HEK293 (cell line): ENCODE results near the gene BTG2.

Experiments used
- CTCF ChIA-PET: fragments of 350-600 bp; formaldehyde crosslinking; extraction: SDS; loops from one replicate; lab custom pipeline; 2021; ENCODE audit warnings: antibody characterized with exemption; lab: Yijun Ruan, JAX
- POLR2A ChIA-PET: fragments of 300-600 bp; formaldehyde crosslinking; extraction: SDS; loops from one replicate; lab custom pipeline; 2020; ENCODE audit warnings: antibody characterized with exemption, inconsistent platforms; lab: Yijun Ruan, JAX
- H3K27ac ChIP-seq: fragments of 200-500 bp; sonication (Bioruptor generic); 2 replicates; pipeline ENCODE4 v1.5.1; 2014; ENCODE audit warnings: low read depth, low read length, control low read depth, inconsistent platforms; ENCODE audit errors: extremely low read depth
- H3K36me3 ChIP-seq, 2 experiments: fragments of 200-500 bp in 1 of 2; sonication (Bioruptor generic) in 1 of 2; 1 replicate in 1 of 2; 2 replicates in 1 of 2; pipeline ENCODE4 v1.5.1; 2014 to 2017; ENCODE audit warnings: inconsistent platforms in 2 of 2, low read length in 2 of 2; ENCODE audit not compliant: control insufficient read depth in 2 of 2, insufficient read depth in 1 of 2
- H3K4me1 ChIP-seq: fragments of 200-500 bp; sonication (Bioruptor generic); 2 replicates; pipeline ENCODE4 v1.5.1; 2014; ENCODE audit warnings: mild to moderate bottlenecking, low read length, inconsistent platforms; ENCODE audit not compliant: control insufficient read depth, insufficient read depth
- H3K4me3 ChIP-seq: 2 replicates; pipeline ENCODE4 v1.5.1; 2011; ENCODE audit warnings: low read depth, mild to moderate bottlenecking, control low read depth, low read length, moderate library complexity
- H3K9me3 ChIP-seq: fragments of 200-500 bp; sonication (Bioruptor generic); 2 replicates; pipeline ENCODE4 v1.5.1; 2014; ENCODE audit warnings: low read depth, low read length, inconsistent platforms; ENCODE audit not compliant: control insufficient read depth, insufficient read depth
- EGR2 ChIP-seq: fragments of 450-650 bp; formaldehyde crosslinking; IDR thresholded peaks from 2 replicates; pipeline ENCODE4 v1.5.1; 2016; ENCODE audit warnings: low read depth, missing biosample characterization, missing genetic modification characterization
- GLIS2 ChIP-seq: fragments of 450-650 bp; formaldehyde crosslinking; IDR thresholded peaks from 2 replicates; pipeline ENCODE4 v1.5.1; 2016; ENCODE audit warnings: missing biosample characterization, missing genetic modification characterization
- SP7 ChIP-seq: fragments of 450-650 bp; formaldehyde crosslinking; IDR thresholded peaks from 2 replicates; pipeline ENCODE4 v1.5.1; 2016; ENCODE audit warnings: missing biosample characterization, missing genetic modification characterization
- ZBTB17 ChIP-seq: fragments of 450-650 bp; formaldehyde crosslinking; IDR thresholded peaks from 2 replicates; pipeline ENCODE4 v1.5.1; 2016; ENCODE audit warnings: missing biosample characterization, missing genetic modification characterization
- ZFHX2 ChIP-seq: fragments of 450-650 bp; formaldehyde crosslinking; conservative IDR thresholded peaks from 2 replicates; pipeline ENCODE4 v1.5.1; 2016; ENCODE audit warnings: missing biosample characterization, missing genetic modification characterization
- ZNF121 ChIP-seq: fragments of 450-650 bp; formaldehyde crosslinking; IDR thresholded peaks from 2 replicates; pipeline ENCODE4 v1.5.1; 2016; ENCODE audit warnings: missing biosample characterization, missing genetic modification characterization
- ZNF132 ChIP-seq: fragments of 450-650 bp; formaldehyde crosslinking; IDR thresholded peaks from 2 replicates; pipeline ENCODE4 v1.5.1; 2017; ENCODE audit warnings: missing biosample characterization, missing genetic modification characterization, borderline replicate concordance
- ZNF140 ChIP-seq: fragments of 450-650 bp; formaldehyde crosslinking; IDR thresholded peaks from 2 replicates; pipeline ENCODE4 v1.5.1; 2016; ENCODE audit warnings: missing biosample characterization, missing genetic modification characterization
- ZNF239 ChIP-seq: fragments of 450-650 bp; formaldehyde crosslinking; IDR thresholded peaks from 2 replicates; pipeline ENCODE4 v1.5.1; 2016; ENCODE audit warnings: missing biosample characterization, missing genetic modification characterization
- ZNF248 ChIP-seq: fragments of 450-650 bp; formaldehyde crosslinking; IDR thresholded peaks from 2 replicates; pipeline ENCODE4 v1.5.1; 2017; ENCODE audit warnings: missing biosample characterization, missing genetic modification characterization
- ZNF266 ChIP-seq: fragments of 450-650 bp; formaldehyde crosslinking; IDR thresholded peaks from 2 replicates; pipeline ENCODE4 v1.5.1; 2016; ENCODE audit warnings: missing biosample characterization, missing genetic modification characterization, low read depth
- ZNF335 ChIP-seq: fragments of 450-650 bp; formaldehyde crosslinking; conservative IDR thresholded peaks from 2 replicates; pipeline ENCODE4 v1.5.1; 2016; ENCODE audit warnings: missing biosample characterization, missing genetic modification characterization
- ZNF548 ChIP-seq: fragments of 450-650 bp; formaldehyde crosslinking; IDR thresholded peaks from 2 replicates; pipeline ENCODE4 v1.5.1; 2016; ENCODE audit warnings: missing biosample characterization, missing genetic modification characterization
- ZNF549 ChIP-seq: fragments of 450-650 bp; IDR thresholded peaks from 2 replicates; pipeline ENCODE4 v1.5.1; 2018; ENCODE audit warnings: missing biosample characterization, missing genetic modification characterization, mild to moderate bottlenecking, inconsistent platforms, moderate library complexity
- ZNF626 ChIP-seq: fragments of 450-650 bp; sonication (Bioruptor Pico); formaldehyde crosslinking; IDR thresholded peaks from 2 replicates; pipeline ENCODE4 v1.5.1; 2018; ENCODE audit warnings: missing biosample characterization, missing genetic modification characterization, inconsistent platforms
- ZNF76 ChIP-seq: fragments of 450-650 bp; formaldehyde crosslinking; IDR thresholded peaks from 2 replicates; pipeline ENCODE4; 2016; ENCODE audit warnings: low read depth, missing biosample characterization, missing genetic modification characterization, borderline replicate concordance
- ZNF768 ChIP-seq: fragments of 450-650 bp; formaldehyde crosslinking; IDR thresholded peaks from 2 replicates; pipeline ENCODE4 v1.5.1; 2018; ENCODE audit warnings: missing biosample characterization, mild to moderate bottlenecking, missing genetic modification characterization
- ZXDB ChIP-seq: fragments of 450-650 bp; formaldehyde crosslinking; IDR thresholded peaks from 2 replicates; pipeline ENCODE4 v1.5.1; 2016; ENCODE audit warnings: missing biosample characterization, missing genetic modification characterization
- TF ChIP-seq, protein P1 (sequence below): fragments of 450-650 bp; formaldehyde crosslinking; IDR thresholded peaks from 2 replicates; pipeline ENCODE4 v1.5.1; 2016; ENCODE audit warnings: missing biosample characterization, missing genetic modification characterization
- TF ChIP-seq, protein P2 (sequence below): fragments of 450-650 bp; formaldehyde crosslinking; IDR thresholded peaks from 2 replicates; pipeline ENCODE4 v1.5.1; 2016; ENCODE audit warnings: missing biosample characterization, missing genetic modification characterization
- TF ChIP-seq, protein P3 (sequence below): fragments of 450-650 bp; formaldehyde crosslinking; IDR thresholded peaks from 2 replicates; pipeline ENCODE4 v1.5.1; 2016; ENCODE audit warnings: missing biosample characterization, missing genetic modification characterization
- TF ChIP-seq, protein P4 (sequence below): fragments of 450-650 bp; formaldehyde crosslinking; IDR thresholded peaks from 2 replicates; pipeline ENCODE4 v1.5.1; 2016; ENCODE audit warnings: missing biosample characterization, missing genetic modification characterization
- TF ChIP-seq, protein P5 (sequence below): fragments of 450-650 bp; formaldehyde crosslinking; conservative IDR thresholded peaks from 2 replicates; pipeline ENCODE4 v1.5.1; 2016; ENCODE audit warnings: low read depth, missing biosample characterization, missing genetic modification characterization
- TF ChIP-seq, protein P6 (sequence below): fragments of 450-650 bp; formaldehyde crosslinking; IDR thresholded peaks from 2 replicates; pipeline ENCODE4 v1.5.1; 2016; ENCODE audit warnings: missing biosample characterization, missing genetic modification characterization
- TF ChIP-seq, protein P7 (sequence below): fragments of 450-650 bp; formaldehyde crosslinking; IDR thresholded peaks from 2 replicates; pipeline ENCODE4 v1.5.1; 2016; ENCODE audit warnings: missing biosample characterization, missing genetic modification characterization

BTG2 gene

DNA sequence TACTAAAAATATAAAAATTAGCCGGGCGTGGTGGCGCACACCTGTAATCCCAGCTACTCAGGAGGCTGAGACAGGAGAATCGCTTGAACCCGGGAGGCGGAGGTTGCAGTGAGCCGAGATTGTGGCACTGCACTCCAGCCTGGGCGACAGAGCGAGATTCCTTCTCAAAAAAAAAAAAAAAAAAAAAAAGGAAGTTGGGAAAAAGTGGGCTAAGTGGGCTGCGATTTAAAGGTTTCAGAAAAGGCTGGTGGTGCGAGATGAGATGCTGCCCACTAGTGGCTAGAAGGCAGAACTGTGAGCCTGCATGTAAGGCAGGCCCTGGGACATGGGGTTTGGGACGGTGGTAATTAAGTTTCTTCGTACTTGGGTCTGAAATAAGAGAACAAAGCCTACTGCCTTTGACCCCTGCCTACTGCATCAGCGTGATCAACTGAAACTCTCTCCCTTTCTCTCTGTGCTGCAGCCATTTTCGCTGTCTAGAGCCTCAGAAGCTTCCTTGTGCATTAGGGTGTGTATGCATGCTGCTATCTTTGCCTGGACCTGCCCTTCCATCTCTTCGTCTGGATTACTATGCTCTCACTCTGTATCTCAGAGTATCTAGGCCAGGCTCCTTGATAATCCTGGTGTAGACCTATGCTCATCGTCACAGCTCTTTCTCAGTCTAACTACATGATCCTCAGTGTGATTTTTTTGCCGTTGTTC lies 33.2 kb downstream of the BTG2 start:
- Histone ChIP-seq H3K36me3 (no peaks in the 10 kb centered on the region), H3K4me1 (no peaks in the 10 kb centered on the region), H3K4me3 (no peak overlapping the region), H3K27ac (no peak overlapping the region), H3K9me3 (no peaks in the 10 kb centered on the region)
- POLR2A ChIA-PET: interaction anchor here (0.6 to 0.8 kb wide), 3 partner anchors 34 to 72 kb away, joined by 3 to 5 read pairs (median 3); no protein-coding TSS in a partner anchor
- CTCF ChIA-PET: interaction anchor here (0.6 to 16.4 kb wide), 27 partner anchors 8 to 363 kb away, joined by 3 to 371 read pairs (median 6); partner anchors contain the start of genes FMOD and OPTC
- TF ChIP-seq ZNF548 (tag by site-specific recombination) (no peak), ZNF132 (no peak), ZNF335 (tag by site-specific recombination) (no peak), ZNF140 (tag by site-specific recombination) (no peak), ZNF549 (tag by site-specific recombination) (no peak), ZNF76 (no peak), ZNF248 (tag by site-specific recombination) (no peak), ZNF121 (tag by site-specific recombination) (no peak), ZNF768 (no peak), ZXDB (0 out of 2 replicates have a peak, but pooled peaks have one; percentile 38), SP7 (tag by site-specific recombination) (0 out of 2 replicates have a peak, but pooled peaks have one; percentile 35), ZNF266 (tag by site-specific recombination) (no peak), GLIS2 (tag by site-specific recombination) (no peak), ZBTB17 (tag by site-specific recombination) (peak; percentile 44), ZNF239 (no peak), EGR2 (tag by site-specific recombination) (0 out of 2 replicates have a peak, but pooled peaks have one; percentile 9), ZFHX2 (tag by site-specific recombination) (0 out of 2 replicates have a peak, but pooled peaks have one; percentile 13), ZNF626 (no peak)
- TF ChIP-seq, protein P1, sequence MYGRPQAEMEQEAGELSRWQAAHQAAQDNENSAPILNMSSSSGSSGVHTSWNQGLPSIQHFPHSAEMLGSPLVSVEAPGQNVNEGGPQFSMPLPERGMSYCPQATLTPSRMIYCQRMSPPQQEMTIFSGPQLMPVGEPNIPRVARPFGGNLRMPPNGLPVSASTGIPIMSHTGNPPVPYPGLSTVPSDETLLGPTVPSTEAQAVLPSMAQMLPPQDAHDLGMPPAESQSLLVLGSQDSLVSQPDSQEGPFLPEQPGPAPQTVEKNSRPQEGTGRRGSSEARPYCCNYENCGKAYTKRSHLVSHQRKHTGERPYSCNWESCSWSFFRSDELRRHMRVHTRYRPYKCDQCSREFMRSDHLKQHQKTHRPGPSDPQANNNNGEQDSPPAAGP (tag by site-specific recombination): peak; percentile 39; the same call in 1 of the 2 replicates
- TF ChIP-seq, protein P2, sequence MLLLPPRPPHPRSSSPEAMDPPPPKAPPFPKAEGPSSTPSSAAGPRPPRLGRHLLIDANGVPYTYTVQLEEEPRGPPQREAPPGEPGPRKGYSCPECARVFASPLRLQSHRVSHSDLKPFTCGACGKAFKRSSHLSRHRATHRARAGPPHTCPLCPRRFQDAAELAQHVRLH (tag by site-specific recombination): peak; percentile 70; the same call in 1 of the 2 replicates
- TF ChIP-seq, protein P3, sequence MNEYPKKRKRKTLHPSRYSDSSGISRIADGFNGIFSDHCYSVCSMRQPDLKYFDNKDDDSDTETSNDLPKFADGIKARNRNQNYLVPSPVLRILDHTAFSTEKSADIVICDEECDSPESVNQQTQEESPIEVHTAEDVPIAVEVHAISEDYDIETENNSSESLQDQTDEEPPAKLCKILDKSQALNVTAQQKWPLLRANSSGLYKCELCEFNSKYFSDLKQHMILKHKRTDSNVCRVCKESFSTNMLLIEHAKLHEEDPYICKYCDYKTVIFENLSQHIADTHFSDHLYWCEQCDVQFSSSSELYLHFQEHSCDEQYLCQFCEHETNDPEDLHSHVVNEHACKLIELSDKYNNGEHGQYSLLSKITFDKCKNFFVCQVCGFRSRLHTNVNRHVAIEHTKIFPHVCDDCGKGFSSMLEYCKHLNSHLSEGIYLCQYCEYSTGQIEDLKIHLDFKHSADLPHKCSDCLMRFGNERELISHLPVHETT: no peak
- TF ChIP-seq, protein P4, sequence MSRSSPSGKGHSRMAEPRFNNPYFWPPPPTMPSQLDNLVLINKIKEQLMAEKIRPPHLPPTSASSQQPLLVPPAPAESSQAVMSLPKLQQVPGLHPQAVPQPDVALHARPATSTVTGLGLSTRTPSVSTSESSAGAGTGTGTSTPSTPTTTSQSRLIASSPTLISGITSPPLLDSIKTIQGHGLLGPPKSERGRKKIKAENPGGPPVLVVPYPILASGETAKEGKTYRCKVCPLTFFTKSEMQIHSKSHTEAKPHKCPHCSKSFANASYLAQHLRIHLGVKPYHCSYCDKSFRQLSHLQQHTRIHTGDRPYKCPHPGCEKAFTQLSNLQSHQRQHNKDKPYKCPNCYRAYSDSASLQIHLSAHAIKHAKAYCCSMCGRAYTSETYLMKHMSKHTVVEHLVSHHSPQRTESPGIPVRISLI (tag by site-specific recombination): peak; percentile 79
- TF ChIP-seq, protein P5, sequence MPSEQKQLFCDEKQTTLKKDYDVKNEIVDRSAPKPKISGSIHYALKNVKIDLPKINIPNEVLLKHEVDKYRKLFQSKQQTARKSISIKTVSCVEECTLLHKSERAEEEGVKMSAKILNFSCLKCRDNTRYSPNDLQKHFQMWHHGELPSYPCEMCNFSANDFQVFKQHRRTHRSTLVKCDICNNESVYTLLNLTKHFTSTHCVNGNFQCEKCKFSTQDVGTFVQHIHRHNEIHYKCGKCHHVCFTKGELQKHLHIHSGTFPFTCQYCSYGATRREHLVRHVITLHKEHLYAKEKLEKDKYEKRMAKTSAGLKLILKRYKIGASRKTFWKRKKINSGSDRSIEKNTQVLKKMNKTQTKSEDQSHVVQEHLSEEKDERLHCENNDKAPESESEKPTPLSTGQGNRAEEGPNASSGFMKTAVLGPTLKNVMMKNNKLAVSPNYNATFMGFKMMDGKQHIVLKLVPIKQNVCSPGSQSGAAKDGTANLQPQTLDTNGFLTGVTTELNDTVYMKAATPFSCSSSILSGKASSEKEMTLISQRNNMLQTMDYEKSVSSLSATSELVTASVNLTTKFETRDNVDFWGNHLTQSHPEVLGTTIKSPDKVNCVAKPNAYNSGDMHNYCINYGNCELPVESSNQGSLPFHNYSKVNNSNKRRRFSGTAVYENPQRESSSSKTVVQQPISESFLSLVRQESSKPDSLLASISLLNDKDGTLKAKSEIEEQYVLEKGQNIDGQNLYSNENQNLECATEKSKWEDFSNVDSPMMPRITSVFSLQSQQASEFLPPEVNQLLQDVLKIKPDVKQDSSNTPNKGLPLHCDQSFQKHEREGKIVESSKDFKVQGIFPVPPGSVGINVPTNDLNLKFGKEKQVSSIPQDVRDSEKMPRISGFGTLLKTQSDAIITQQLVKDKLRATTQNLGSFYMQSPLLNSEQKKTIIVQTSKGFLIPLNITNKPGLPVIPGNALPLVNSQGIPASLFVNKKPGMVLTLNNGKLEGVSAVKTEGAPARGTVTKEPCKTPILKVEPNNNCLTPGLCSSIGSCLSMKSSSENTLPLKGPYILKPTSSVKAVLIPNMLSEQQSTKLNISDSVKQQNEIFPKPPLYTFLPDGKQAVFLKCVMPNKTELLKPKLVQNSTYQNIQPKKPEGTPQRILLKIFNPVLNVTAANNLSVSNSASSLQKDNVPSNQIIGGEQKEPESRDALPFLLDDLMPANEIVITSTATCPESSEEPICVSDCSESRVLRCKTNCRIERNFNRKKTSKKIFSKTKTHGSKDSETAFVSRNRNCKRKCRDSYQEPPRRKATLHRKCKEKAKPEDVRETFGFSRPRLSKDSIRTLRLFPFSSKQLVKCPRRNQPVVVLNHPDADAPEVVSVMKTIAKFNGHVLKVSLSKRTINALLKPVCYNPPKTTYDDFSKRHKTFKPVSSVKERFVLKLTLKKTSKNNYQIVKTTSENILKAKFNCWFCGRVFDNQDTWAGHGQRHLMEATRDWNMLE (tag by site-specific recombination): no peak
- TF ChIP-seq, protein P6, sequence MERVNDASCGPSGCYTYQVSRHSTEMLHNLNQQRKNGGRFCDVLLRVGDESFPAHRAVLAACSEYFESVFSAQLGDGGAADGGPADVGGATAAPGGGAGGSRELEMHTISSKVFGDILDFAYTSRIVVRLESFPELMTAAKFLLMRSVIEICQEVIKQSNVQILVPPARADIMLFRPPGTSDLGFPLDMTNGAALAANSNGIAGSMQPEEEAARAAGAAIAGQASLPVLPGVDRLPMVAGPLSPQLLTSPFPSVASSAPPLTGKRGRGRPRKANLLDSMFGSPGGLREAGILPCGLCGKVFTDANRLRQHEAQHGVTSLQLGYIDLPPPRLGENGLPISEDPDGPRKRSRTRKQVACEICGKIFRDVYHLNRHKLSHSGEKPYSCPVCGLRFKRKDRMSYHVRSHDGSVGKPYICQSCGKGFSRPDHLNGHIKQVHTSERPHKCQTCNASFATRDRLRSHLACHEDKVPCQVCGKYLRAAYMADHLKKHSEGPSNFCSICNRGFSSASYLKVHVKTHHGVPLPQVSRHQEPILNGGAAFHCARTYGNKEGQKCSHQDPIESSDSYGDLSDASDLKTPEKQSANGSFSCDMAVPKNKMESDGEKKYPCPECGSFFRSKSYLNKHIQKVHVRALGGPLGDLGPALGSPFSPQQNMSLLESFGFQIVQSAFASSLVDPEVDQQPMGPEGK (tag by site-specific recombination): 0 out of 2 replicates have a peak, but pooled peaks have one; percentile 42
- TF ChIP-seq, protein P7, sequence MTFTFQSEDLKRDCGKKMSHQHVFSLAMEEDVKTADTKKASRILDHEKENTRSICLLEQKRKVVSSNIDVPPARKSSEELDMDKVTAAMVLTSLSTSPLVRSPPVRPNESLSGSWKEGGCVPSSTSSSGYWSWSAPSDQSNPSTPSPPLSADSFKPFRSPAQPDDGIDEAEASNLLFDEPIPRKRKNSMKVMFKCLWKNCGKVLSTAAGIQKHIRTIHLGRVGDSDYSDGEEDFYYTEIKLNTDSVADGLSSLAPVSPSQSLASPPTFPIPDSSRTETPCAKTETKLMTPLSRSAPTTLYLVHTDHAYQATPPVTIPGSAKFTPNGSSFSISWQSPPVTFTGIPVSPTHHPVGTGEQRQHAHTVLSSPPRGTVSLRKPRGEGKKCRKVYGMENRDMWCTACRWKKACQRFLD (tag by site-specific recombination): no peak
